ENCODE data around the gene CPNE6.
"Not testable (repeated sequence)": the region's sequence is repeated elsewhere in the genome, so short reads cannot be mapped to it uniquely, and the experiment has no call there.

GRCh38 chr14:24049002-24049401, 22.4 kb upstream of the CPNE6 start:
- TF ChIP-seq EZH2 (IDR thresholded peaks at IDR 0.05; ENCODE audit: low read depth); CTCF (conservative IDR thresholded peaks at IDR 0.05): not testable (repeated sequence)
